Neutrophil (primary cell): ENCODE data around the gene NOC2L.

Experiments
- H3K27ac ChIP-seq: fragments of 200-600 bp; sonication (generic); 2 replicates; pipeline ENCODE4 v1.5.1; 2016; ENCODE audit warnings: mild to moderate bottlenecking, moderate library complexity
- H3K27me3 ChIP-seq: fragments of 200-600 bp; sonication (generic); 2 replicates; pipeline ENCODE4 v1.6.0; 2016; ENCODE audit warnings: mild to moderate bottlenecking
- H3K36me3 ChIP-seq: fragments of 200-600 bp; sonication (generic); 2 replicates; pipeline ENCODE4 v1.5.1; 2017
- H3K4me1 ChIP-seq, 2 experiments: fragments of 200-600 bp in 1 of 2; sonication (generic) in 1 of 2; 1 replicate in 1 of 2; 2 replicates in 1 of 2; pipeline versions ENCODE4 v1.5.1 to v1.6.1; 2013 to 2016; ENCODE audit warnings: low read depth in 1 of 2, low read length in 1 of 2, mild to moderate bottlenecking in 1 of 2, moderate library complexity in 1 of 2; ENCODE audit not compliant: control insufficient read depth in 1 of 2, insufficient read depth in 1 of 2
- H3K4me3 ChIP-seq, 2 experiments: fragments of 200-600 bp in 1 of 2; sonication (generic) in 1 of 2; 1 replicate in 1 of 2; 2 replicates in 1 of 2; pipeline ENCODE4 v1.5.1; 2013 to 2016; ENCODE audit warnings: low read depth in 1 of 2, low read length in 1 of 2, mild to moderate bottlenecking in 1 of 2, moderate library complexity in 1 of 2
- H3K9me3 ChIP-seq: fragments of 200-600 bp; sonication (generic); 2 replicates; pipeline ENCODE4 v1.5.1; 2016
- TF ChIP-seq, protein P1 (sequence below): fragments of 200-600 bp; sonication (generic); IDR thresholded peaks from 2 replicates; pipeline ENCODE4 v1.5.1; 2016; ENCODE audit warnings: antibody characterized with exemption

The NOC2L gene

DNA sequence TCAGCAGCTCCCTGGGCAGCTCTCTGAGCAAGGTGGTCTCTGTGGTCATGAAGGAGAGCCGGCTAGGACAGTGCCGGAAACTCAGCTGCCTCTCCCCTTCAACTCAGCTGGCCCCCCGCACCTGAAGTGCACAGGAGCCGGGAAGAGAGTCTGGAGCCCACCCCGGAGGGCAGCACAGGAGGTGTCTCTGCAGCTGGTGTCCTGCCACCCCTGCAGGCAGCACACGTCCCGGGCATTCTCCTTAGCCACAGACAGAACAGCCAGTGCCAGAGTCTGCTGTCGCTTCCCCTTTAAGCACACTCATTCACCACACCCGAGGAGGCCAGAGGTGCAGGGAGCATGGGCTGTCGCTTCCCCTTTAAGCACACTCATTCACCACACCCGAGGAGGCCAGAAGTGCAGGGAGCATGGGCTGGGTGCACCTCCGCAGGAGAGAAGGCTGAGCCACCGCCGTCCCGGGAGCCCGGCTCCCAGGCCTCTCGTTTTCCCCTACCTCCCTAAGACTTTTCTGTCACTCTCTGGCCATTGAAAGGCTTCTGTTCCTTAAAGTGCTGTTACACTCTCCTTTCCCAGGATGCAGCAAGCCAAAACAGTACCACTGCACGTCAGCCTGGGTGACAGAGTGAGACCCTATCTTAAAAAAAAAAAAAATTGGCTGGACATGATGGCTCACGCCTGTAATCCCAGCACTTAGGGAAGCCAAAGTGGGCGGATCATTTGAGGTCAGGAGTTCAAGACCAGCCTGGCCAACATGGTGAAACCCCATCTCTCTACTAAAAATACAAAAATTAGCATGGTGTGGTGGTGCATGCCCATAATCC, 52.2 kb downstream of the NOC2L start:
- peaks cover 71% of the 10 kb centered on the region for H3K27me3 ChIP-seq
- no peaks in the 10 kb centered on the region for H3K9me3 ChIP-seq

DNA sequence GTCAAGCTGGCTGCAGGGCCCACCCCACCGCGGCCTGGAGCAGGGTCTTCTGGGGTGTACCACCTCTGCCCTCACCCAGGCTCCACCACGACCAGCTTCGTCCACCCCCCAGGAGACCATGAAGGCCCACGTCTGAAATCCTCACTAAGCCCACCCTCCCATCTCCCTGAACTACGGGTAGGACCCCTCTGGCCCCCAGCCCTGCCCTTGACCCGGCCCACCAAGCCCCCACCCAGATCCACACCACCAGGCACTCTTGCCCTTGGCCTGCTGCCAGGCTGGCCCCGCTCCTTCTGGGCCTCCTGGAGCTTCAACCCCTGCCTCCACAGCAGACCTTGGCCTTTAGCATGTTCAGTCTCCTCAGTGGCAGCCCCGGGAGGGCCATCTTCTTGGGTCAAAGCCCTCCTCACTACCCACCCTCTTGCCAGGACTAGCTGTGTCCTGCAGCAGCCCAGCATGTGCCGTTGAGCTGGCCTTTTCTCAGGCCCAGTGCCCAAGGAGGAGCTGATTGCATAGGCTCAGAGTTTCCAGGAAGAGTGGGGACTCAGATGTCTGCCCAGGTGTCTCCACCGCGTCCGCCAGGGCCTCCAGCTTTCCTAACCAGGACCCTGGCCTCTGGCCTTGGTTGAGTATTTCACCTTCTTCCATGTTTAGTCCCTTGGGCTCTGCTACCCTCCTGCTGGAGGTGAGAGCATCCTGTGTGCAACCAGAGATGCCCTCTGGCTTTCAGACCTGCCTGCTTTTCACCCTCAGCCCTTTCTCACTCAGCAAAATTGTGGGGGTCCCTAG, 53.1 kb downstream of the NOC2L start:
- no peaks in the 10 kb centered on the region for H3K9me3 ChIP-seq
- no peak overlapping the region for H3K4me3 ChIP-seq
- H3K27ac ChIP-seq: no peak overlapping the region
- no peaks in the 10 kb centered on the region for H3K36me3 ChIP-seq
- TF ChIP-seq, protein P1, sequence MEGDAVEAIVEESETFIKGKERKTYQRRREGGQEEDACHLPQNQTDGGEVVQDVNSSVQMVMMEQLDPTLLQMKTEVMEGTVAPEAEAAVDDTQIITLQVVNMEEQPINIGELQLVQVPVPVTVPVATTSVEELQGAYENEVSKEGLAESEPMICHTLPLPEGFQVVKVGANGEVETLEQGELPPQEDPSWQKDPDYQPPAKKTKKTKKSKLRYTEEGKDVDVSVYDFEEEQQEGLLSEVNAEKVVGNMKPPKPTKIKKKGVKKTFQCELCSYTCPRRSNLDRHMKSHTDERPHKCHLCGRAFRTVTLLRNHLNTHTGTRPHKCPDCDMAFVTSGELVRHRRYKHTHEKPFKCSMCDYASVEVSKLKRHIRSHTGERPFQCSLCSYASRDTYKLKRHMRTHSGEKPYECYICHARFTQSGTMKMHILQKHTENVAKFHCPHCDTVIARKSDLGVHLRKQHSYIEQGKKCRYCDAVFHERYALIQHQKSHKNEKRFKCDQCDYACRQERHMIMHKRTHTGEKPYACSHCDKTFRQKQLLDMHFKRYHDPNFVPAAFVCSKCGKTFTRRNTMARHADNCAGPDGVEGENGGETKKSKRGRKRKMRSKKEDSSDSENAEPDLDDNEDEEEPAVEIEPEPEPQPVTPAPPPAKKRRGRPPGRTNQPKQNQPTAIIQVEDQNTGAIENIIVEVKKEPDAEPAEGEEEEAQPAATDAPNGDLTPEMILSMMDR: no peak
- peaks cover 74% of the 10 kb centered on the region for H3K27me3 ChIP-seq
- H3K4me1 ChIP-seq: peaks cover 7 to 16% of the 10 kb centered on the region in 2 experiments

More for the DNA sequence above, 52.2 kb downstream of the NOC2L start:
- no peak overlapping the region for H3K4me3 ChIP-seq
- TF ChIP-seq, protein P1: no peak
- H3K4me1 ChIP-seq: peaks cover 7 to 16% of the 10 kb centered on the region in 2 experiments
- no peaks in the 10 kb centered on the region for H3K36me3 ChIP-seq
- H3K27ac ChIP-seq: no peak overlapping the region

DNA sequence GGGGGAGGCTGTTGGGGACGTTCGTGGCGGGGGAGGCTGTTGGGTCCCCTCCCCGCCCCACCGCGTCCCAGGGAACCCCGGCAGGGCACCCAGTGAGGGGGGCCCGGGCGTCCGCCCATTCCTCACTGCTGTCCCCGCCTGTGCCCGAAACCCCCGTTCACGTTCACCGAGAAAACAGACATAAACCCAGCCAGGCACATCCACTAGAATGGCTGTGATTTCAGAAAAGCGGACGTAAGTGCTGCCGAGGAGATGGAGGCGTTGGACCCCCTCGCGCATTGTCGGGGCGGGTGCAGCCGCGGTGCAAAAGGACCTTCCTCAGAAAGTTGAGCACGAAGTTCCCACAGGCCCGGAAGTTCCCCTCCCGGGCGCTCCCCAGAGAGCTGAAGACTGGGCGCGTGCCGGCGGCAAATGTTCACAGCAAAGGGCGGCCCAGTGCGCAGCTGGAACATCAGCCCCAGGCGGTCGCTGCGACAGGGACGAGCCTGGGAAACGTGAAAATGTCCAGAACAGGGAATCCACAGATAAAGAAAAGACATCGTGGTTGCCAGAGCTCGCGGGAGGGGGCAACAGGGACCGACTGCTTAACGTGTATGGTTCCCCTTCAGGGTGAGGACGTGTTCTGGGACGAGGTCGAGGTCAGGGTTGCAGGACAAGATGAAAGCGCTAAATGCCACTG, 53.8 kb downstream of the NOC2L start:
- Histone ChIP-seq H3K27me3 (peaks cover 74% of the 10 kb centered on the region), H3K4me3 (peak overlapping the region; percentile 37 to 54), H3K4me1 (peaks cover 7 to 16% of the 10 kb centered on the region in 2 experiments), H3K36me3 (no peaks in the 10 kb centered on the region), H3K27ac (no peak overlapping the region), H3K9me3 (no peaks in the 10 kb centered on the region)
- TF ChIP-seq, protein P1: no peak

DNA sequence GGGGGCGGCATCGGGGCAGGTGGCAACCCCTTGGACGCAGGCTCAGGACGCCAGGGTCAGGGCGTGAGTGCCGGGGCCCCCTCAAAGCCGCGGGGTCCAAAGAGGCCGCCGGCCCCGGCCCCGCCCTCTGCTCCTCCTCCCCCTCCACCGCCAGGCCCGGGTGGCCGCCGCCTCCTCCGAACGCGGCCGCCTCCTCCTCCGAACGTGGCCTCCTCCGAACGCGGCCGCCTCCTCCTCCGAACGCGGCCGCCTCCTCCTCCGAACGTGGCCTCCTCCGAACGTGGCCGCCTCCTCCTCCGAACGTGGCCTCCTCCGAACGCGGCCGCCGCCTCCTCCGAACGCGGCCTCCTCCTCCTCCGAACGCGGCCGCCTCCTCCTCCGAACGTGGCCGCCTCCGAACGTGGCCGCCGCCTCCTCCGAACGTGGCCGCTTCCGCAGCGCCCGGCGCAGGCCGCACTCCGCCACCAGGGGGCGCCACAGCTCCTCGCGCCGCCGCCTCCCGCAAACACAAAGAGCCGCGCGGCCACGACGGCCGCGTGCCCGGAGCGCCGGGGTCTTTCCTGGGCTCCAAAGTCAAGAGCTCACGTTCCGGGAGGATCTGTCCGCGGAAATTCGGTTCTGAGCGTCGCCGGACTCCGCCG, 54.6 kb downstream of the NOC2L start:
- Histone ChIP-seq H3K4me3 (peak overlapping the region; percentile 25 to 54), H3K36me3 (no peaks in the 10 kb centered on the region), H3K4me1 (peaks cover 7 to 16% of the 10 kb centered on the region in 2 experiments), H3K27ac (no peak overlapping the region), H3K9me3 (no peaks in the 10 kb centered on the region), H3K27me3 (peaks cover 75% of the 10 kb centered on the region)
- TF ChIP-seq, protein P1: peak; percentile 95

DNA sequence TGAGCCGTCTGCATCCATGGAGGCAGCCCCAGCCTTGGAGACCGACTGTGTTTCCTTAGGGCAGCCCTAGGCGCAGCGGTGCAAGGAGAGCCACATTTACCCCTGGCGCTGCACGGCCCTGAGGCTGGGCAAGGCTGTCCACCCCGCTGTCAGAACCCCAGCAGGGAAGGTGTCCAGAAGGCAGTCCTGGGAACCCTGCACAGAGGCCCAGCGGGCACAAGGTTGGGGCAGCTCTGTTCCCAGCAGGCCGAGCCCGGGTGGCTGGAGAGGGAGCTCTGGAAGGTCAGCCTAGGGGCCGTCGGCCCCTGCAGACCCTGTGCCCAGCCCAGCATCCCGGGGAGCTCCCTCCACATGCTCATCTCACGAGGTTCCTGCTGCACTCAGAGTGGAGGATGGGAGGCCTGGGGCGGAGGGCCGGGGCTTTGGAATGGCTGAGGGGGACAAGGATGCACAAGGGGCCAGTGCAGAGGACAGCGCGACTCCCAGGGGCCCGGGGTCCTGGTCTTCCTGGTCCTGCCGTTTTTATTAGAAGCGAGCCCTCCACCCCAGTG, 55.3 kb downstream of the NOC2L start:
- Histone ChIP-seq H3K27me3 (peaks cover 82% of the 10 kb centered on the region), H3K4me3 (peak overlapping the region in 1 of 2 experiments; percentile 54), H3K27ac (no peak overlapping the region), H3K36me3 (no peaks in the 10 kb centered on the region), H3K9me3 (no peaks in the 10 kb centered on the region), H3K4me1 (peaks cover 7 to 16% of the 10 kb centered on the region in 2 experiments)
- TF ChIP-seq, protein P1: no peak
